ENCODE results near the gene ASCC3. TPM values are rescaled to one million over a fixed set of nuclear protein-coding genes. Genes with fewer than 3 reads are reported as not detected.

The ASCC3 gene
- total and polyA plus RNA-seq, 2 experiments from 2014 or later = 92.9 to 129 TPM

- H3K36me3 Mint-ChIP-seq (ENCODE audit: low read depth) = peaks cover 4% of the 10 kb centered on the region; the same call in 1 of the 3 replicates
- no peaks in the 10 kb centered on the region for H3K9me3 Mint-ChIP-seq
- Histone ChIP-seq H3K27ac (ENCODE audit: low read depth) (no peak overlapping the region), H4K20me1 (replicated peaks; ENCODE audit: insufficient read depth) (no peaks in the 10 kb centered on the region), H2AFZ (no peak overlapping the region), H3K36me3 (ENCODE audit: insufficient read depth) (no peaks in the 10 kb centered on the region), H3K79me2 (replicated peaks; ENCODE audit: insufficient read depth) (peaks cover 66% of the 10 kb centered on the region), H3F3A (replicated peaks; ENCODE audit: low read depth) (no peaks in the 10 kb centered on the region), H3K9me2 (ENCODE audit: insufficient read depth) (no peaks in the 10 kb centered on the region), H3K4me2 (no peak overlapping the region), H3K4me1 (ENCODE audit: insufficient read depth) (peaks cover 14% of the 10 kb centered on the region), H3K27me3 (ENCODE audit: insufficient read depth) (no peaks in the 10 kb centered on the region), H3K4me3 (no peak overlapping the region)
- H3K27me3 Mint-ChIP-seq (ENCODE audit: insufficient read depth, low read depth, poor library complexity) = no peaks in the 10 kb centered on the region
- TF ChIP-seq EZH2phosphoT487 (IDR thresholded peaks at IDR 0.05; ENCODE audit: unreplicated experiment) (no peak), CTCF (conservative IDR thresholded peaks at IDR 0.05; ENCODE audit: low read depth in 2 of 2) (no peak), CREB1 (CRISPR knock-in tag; IDR thresholded peaks at IDR 0.05; ENCODE audit: low read depth) (no peak), ZNF462 (CRISPR knock-in tag; IDR thresholded peaks at IDR 0.05) (no peak), STAT1 (IDR thresholded peaks at IDR 0.05; ENCODE audit: unreplicated experiment) (no peak), ZNF331 (CRISPR knock-in tag; IDR thresholded peaks at IDR 0.05; ENCODE audit: low read depth) (no peak), ZNF114 (CRISPR knock-in tag; IDR thresholded peaks at IDR 0.05) (no peak), POLR2AphosphoS5 (IDR thresholded peaks at IDR 0.05; ENCODE audit: low read depth) (no peak), JUNB (IDR thresholded peaks at IDR 0.05; ENCODE audit: unreplicated experiment) (no peak), NANOG (IDR thresholded peaks at IDR 0.05; ENCODE audit: borderline replicate concordance) (no peak), REST (IDR thresholded peaks at IDR 0.05; ENCODE audit: unreplicated experiment) (no peak), ETS1 (IDR thresholded peaks at IDR 0.05) (no peak), EZH2 (IDR thresholded peaks at IDR 0.05; ENCODE audit: low read depth, unreplicated experiment) (no peak)
- H3K27ac Mint-ChIP-seq = no peak overlapping the region
- peaks cover 25% of the 10 kb centered on the region for H3K4me1 Mint-ChIP-seq
- H3K4me3 Mint-ChIP-seq = no peak overlapping the region
- ATAC-seq (no peak), DNase-seq (ENCODE audit: low spot score) (no peak)
Observed at GRCh38 chr6:100845676-100846075, 35.5 kb downstream of the ASCC3 start.

Measured in GM23338 (cell line).